ENCODE data around the gene ANTKMT.

Gene ANTKMT

GRCh38 chr16:766008-766819, 45.3 kb downstream of the ANTKMT start:
- no peak for DNase-seq

- no peak for DNase-seq
Measured at GRCh38 chr16:766820-767640, 46.1 kb downstream of the ANTKMT start.

GRCh38 chr16:767743-768235, 46.8 kb downstream of the ANTKMT start:
- DNase-seq, result no peak

- no peak for DNase-seq
Measured at GRCh38 chr16:768428-768827, 47.5 kb downstream of the ANTKMT start.

- DNase-seq, result no peak
Measured at GRCh38 chr16:769184-769784, 48.3 kb downstream of the ANTKMT start.

- no peak for DNase-seq
Measured at GRCh38 chr16:769934-770333, 49.0 kb downstream of the ANTKMT start.

GRCh38 chr16:770411-770810, 49.5 kb downstream of the ANTKMT start:
- no peak for DNase-seq
